OCI-LY1 (cell line): ENCODE measurements around the gene HSPA1B.
"Not testable (repeated sequence)": the region's sequence is repeated elsewhere in the genome, so short reads cannot be mapped to it uniquely, and the experiment has no call there.

ENCODE experiments used
- EZH2 ChIP-seq: fragments of 200-600 bp; sonication (generic), shearing (Covaris generic); IDR thresholded peaks from 2 replicates; pipeline ENCODE4 v1.8.0; 2017; ENCODE audit warnings: borderline replicate concordance, mixed run types, mild to moderate bottlenecking, antibody characterized with exemption, low read length, moderate library complexity, mixed read lengths
- TF ChIP-seq, protein P1 (sequence below): fragments of 200-600 bp; sonication (generic), shearing (Covaris generic); IDR thresholded peaks from 2 replicates; pipeline ENCODE4 v1.5.1; 2017; ENCODE audit warnings: mild to moderate bottlenecking, antibody characterized with exemption, low read length, moderate library complexity, mixed read lengths

DNA sequence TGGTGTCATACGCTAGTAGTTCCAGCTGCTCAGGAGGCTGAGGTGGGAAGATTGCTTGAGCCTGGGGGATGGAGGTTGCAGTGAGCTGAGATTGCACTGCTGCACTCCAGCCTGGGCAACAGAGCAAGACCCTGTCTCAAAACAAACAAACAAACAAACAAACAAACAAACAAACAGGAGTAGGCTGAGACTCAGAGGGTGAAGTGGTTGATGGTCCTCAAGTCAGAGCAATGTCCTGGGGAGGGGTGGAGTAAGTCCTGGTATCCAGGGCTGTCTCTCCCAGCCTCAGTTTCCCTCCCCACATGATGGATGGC lies 41.1 kb downstream of the HSPA1B start:
- TF ChIP-seq, protein P1, sequence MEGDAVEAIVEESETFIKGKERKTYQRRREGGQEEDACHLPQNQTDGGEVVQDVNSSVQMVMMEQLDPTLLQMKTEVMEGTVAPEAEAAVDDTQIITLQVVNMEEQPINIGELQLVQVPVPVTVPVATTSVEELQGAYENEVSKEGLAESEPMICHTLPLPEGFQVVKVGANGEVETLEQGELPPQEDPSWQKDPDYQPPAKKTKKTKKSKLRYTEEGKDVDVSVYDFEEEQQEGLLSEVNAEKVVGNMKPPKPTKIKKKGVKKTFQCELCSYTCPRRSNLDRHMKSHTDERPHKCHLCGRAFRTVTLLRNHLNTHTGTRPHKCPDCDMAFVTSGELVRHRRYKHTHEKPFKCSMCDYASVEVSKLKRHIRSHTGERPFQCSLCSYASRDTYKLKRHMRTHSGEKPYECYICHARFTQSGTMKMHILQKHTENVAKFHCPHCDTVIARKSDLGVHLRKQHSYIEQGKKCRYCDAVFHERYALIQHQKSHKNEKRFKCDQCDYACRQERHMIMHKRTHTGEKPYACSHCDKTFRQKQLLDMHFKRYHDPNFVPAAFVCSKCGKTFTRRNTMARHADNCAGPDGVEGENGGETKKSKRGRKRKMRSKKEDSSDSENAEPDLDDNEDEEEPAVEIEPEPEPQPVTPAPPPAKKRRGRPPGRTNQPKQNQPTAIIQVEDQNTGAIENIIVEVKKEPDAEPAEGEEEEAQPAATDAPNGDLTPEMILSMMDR: not testable (repeated sequence)
- not testable (repeated sequence) for TF ChIP-seq EZH2
